ENCODE results near the gene OR51L1.
"Not testable (repeated sequence)": the region's sequence is repeated elsewhere in the genome, so short reads cannot be mapped to it uniquely, and the experiment has no call there.

The OR51L1 gene

GRCh38 chr11:4994551-4994950 is at the start of gene OR51L1:
Gene OR51L1 (plus strand): TSS chr11:4994851. CDS start chr11:4998983, 4,132 bp downstream.
- no peak for DNase-seq

GRCh38 chr11:4947505-4947904 is 47.1 kb upstream of the OR51L1 start, which contains the start of gene OR51A4:
Gene OR51A4 (minus strand): TSS chr11:4947605. CDS start chr11:4947100, 505 bp downstream.
- DNase-seq, result no peak

- DNase-seq, result not testable (repeated sequence)
Observed at GRCh38 chr11:4955613-4956012, 39.0 kb upstream of the OR51L1 start, which contains the start of gene OR51A2. Gene OR51A2 (minus strand): TSS chr11:4955713. CDS start chr11:4955713, 0 bp downstream.

GRCh38 chr11:4957396-4957795 is 37.3 kb upstream of the OR51L1 start:
- DNase-seq, result no peak

- DNase-seq, result no peak
Observed at GRCh38 chr11:4960877-4961276, 33.8 kb upstream of the OR51L1 start.

GRCh38 chr11:4962816-4963215 is 31.8 kb upstream of the OR51L1 start:
- no peak for DNase-seq

GRCh38 chr11:4975436-4975835 is 19.2 kb upstream of the OR51L1 start:
- DNase-seq, result no peak

GRCh38 chr11:4979036-4979435 is 15.6 kb upstream of the OR51L1 start:
- no peak for DNase-seq

GRCh38 chr11:4982678-4983077 is 12.0 kb upstream of the OR51L1 start:
- DNase-seq, result no peak

GRCh38 chr11:4983841-4984240 is 10.8 kb upstream of the OR51L1 start:
- DNase-seq, result no peak

- no peak for DNase-seq
Observed at GRCh38 chr11:4991060-4991459, 3.6 kb upstream of the OR51L1 start.

- no peak for DNase-seq
Observed at GRCh38 chr11:5004424-5005274, 10.0 kb downstream of the OR51L1 start.

- DNase-seq, result no peak
Observed at GRCh38 chr11:5007561-5007960, 12.9 kb downstream of the OR51L1 start.

GRCh38 chr11:5011254-5011653 is 16.6 kb downstream of the OR51L1 start:
- DNase-seq, result no peak

GRCh38 chr11:5013012-5013411 is 18.4 kb downstream of the OR51L1 start:
- DNase-seq, result no peak

GRCh38 chr11:5021996-5022395 is 27.3 kb downstream of the OR51L1 start:
- no peak for DNase-seq

GRCh38 chr11:5036669-5037068 is 42.0 kb downstream of the OR51L1 start:
- no peak for DNase-seq

- DNase-seq, result no peak
Observed at GRCh38 chr11:5037926-5038325, 43.3 kb downstream of the OR51L1 start.

GRCh38 chr11:5038341-5038740 is 43.7 kb downstream of the OR51L1 start:
- DNase-seq, result no peak

GRCh38 chr11:5040876-5041275 is 46.2 kb downstream of the OR51L1 start:
- DNase-seq, result no peak

GRCh38 chr11:5042091-5042490 is 47.4 kb downstream of the OR51L1 start:
- DNase-seq, result no peak

GRCh38 chr11:5043380-5043779 is 48.7 kb downstream of the OR51L1 start:
- no peak for DNase-seq

- DNase-seq, result no peak
Observed at GRCh38 chr11:5046226-5046625, 51.6 kb downstream of the OR51L1 start, which contains the start of gene OR52J3. Gene OR52J3 (plus strand): TSS chr11:5046526. CDS start chr11:5046526, 0 bp downstream.

GRCh38 chr11:5046754-5047330 is 52.2 kb downstream of the OR51L1 start:
- no peak for DNase-seq
